K562 (cell line): ENCODE results near the gene PPM1E. TPM values are rescaled to one million over a fixed set of nuclear protein-coding genes. Genes with fewer than 3 reads are reported as not detected.

Experiments
- ATAC-seq: fragments of 200-7000 bp; cut with Tn5 transposase; 3 replicates; pipeline ENCODE4 v1.9.1; 2020; ENCODE audit warnings: moderate library complexity
- BruUV-seq: library from RNA; stranded (reverse); fragments of 400-500 nt; replicated peaks from 2 replicates; lab custom pipeline; 2021; lab: Mats Ljungman, UMichigan
- CTCF ChIA-PET: fragments of 300-600 bp; formaldehyde crosslinking; extraction: SDS; loops from one replicate; lab custom pipeline; 2021; ENCODE audit warnings: low intra/inter-chr PET ratio; lab: Yijun Ruan, JAX
- POLR2A ChIA-PET: fragments of 300-600, 350-650 bp; sonication (Branson Sonifier 250); formaldehyde crosslinking; extraction: SDS; loops from one replicate; lab custom pipeline; 2021; ENCODE audit warnings: antibody characterized with exemption, inconsistent platforms; lab: Yijun Ruan, JAX
- DNase-seq, 4 experiments: peaks; one replicate each; pipeline versions ENCODE4 v3.0.0 to v3.0.0-alpha.2; 2011 to 2018; ENCODE audit warnings: low spot score in 3 of 4, mixed read lengths in 3 of 4; ENCODE audit errors: extremely low read depth in 1 of 4
- FAIRE-seq: peaks from 2 replicates; lab custom pipeline; 2011; peaks lifted over from hg19 to GRCh38; lab: Jason Lieb, UNC
- H2AFZ ChIP-seq: 2 replicates; pipeline ENCODE4 v1.6.0; 2011; ENCODE audit warnings: low read depth, low read length, control low read depth, inconsistent platforms
- H3K27ac ChIP-seq: fragments of 200-600 bp; 3 replicates; pipeline ENCODE4 v1.8.0; 2011; ENCODE audit warnings: low read depth, mild to moderate bottlenecking, control low read depth, inconsistent platforms, low read length, moderate library complexity, mixed read lengths; ENCODE audit errors: extremely low read depth
- H3K27me3 ChIP-seq, 2 experiments: fragments of 300-600 bp in 1 of 2; 2 replicates in 1 of 2; 3 replicates in 1 of 2; pipeline versions ENCODE4 v1.6.0 to v1.8.0; 2011; ENCODE audit warnings: inconsistent platforms in 2 of 2, low read length in 2 of 2, mild to moderate bottlenecking in 1 of 2, mixed read lengths in 1 of 2, moderate library complexity in 1 of 2; ENCODE audit not compliant: control insufficient read depth in 2 of 2, insufficient read depth in 2 of 2
- H3K36me3 ChIP-seq: fragments of 300-600 bp; 3 replicates; pipeline ENCODE4 v1.8.0; 2011; ENCODE audit warnings: mild to moderate bottlenecking, low read length, inconsistent platforms; ENCODE audit not compliant: control insufficient read depth, insufficient read depth
- H3K4me1 ChIP-seq, 2 experiments: fragments of 200-600 bp in 1 of 2; replicated peaks in 1 of 2; 2 replicates in 1 of 2; 3 replicates in 1 of 2; pipeline versions ENCODE4 v1.5.1 to v1.8.0; 2011; ENCODE audit warnings: inconsistent platforms in 2 of 2, low read length in 2 of 2, mild to moderate bottlenecking in 1 of 2, mixed read lengths in 1 of 2, moderate library complexity in 1 of 2; ENCODE audit not compliant: control insufficient read depth in 2 of 2, insufficient read depth in 2 of 2
- H3K4me2 ChIP-seq: 2 replicates; pipeline ENCODE4 v1.6.1; 2011; ENCODE audit warnings: low read length, control low read depth, inconsistent platforms, mixed read lengths; ENCODE audit not compliant: insufficient read depth
- H3K4me3 ChIP-seq: fragments of 200-600 bp; sonication (generic), shearing (Covaris generic); 2 replicates; pipeline ENCODE4 v1.5.1; 2016; ENCODE audit warnings: control low read depth, inconsistent platforms
- H3K79me2 ChIP-seq: fragments of 200-600 bp; 3 replicates; pipeline ENCODE4 v1.8.0; 2011; ENCODE audit warnings: low read length, inconsistent platforms; ENCODE audit not compliant: control insufficient read depth, insufficient read depth
- H3K9ac ChIP-seq, 2 experiments: 2 replicates each; pipeline versions ENCODE4 v1.6.0 to v1.6.1; 2011; ENCODE audit warnings: low read depth in 2 of 2, low read length in 2 of 2, control low read depth in 1 of 2, inconsistent platforms in 1 of 2, mild to moderate bottlenecking in 1 of 2, mixed read lengths in 1 of 2; ENCODE audit not compliant: insufficient read depth in 1 of 2
- H3K9me1 ChIP-seq: one replicate; pipeline ENCODE4 v1.6.0; 2011; ENCODE audit warnings: inconsistent platforms, mild to moderate bottlenecking, low read length, moderate library complexity; ENCODE audit not compliant: control insufficient read depth, insufficient read depth
- H3K9me3 ChIP-seq: replicated peaks from 2 replicates; pipeline ENCODE4 v1.5.1; 2011; ENCODE audit warnings: low read depth, low read length, inconsistent platforms; ENCODE audit not compliant: control insufficient read depth, insufficient read depth
- H4K20me1 ChIP-seq: replicated peaks from 2 replicates; pipeline ENCODE4 v1.6.1; 2011; ENCODE audit warnings: low read length, inconsistent platforms, mixed read lengths; ENCODE audit not compliant: control insufficient read depth, insufficient read depth
- CSDE1 ChIP-seq, 2 experiments: fragments of 450-650 bp; IDR thresholded peaks; 2 replicates each; pipeline ENCODE4 v1.6.1; 2016; ENCODE audit warnings: mild to moderate bottlenecking in 1 of 2
- GABPB1 ChIP-seq: sonication (generic); formaldehyde crosslinking; IDR thresholded peaks from 2 replicates; pipeline ENCODE4 v1.8.0; 2022; ENCODE audit warnings: mild to moderate bottlenecking, missing genetic modification reagents
- RAD51 ChIP-seq: fragments of 450-650 bp; IDR thresholded peaks from 2 replicates; pipeline ENCODE4 v1.7.1; 2016; ENCODE audit warnings: low read depth, mild to moderate bottlenecking, borderline replicate concordance
- THAP12 ChIP-seq: fragments of 250-450 bp; sonication (Bioruptor Pico); IDR thresholded peaks from 2 replicates; pipeline ENCODE4 v1.9.0; 2021; ENCODE audit warnings: mild to moderate bottlenecking, inconsistent platforms
- ZNF318 ChIP-seq, 2 experiments: fragments of 450-650 bp; IDR thresholded peaks; 2 replicates each; pipeline ENCODE4 v1.6.1; 2016; ENCODE audit warnings: mild to moderate bottlenecking in 2 of 2, borderline replicate concordance in 1 of 2, low read depth in 1 of 2, moderate library complexity in 1 of 2
- ZNF324 ChIP-seq: fragments of 250-450 bp; sonication (Bioruptor Pico); IDR thresholded peaks from 2 replicates; pipeline ENCODE4 v1.4.0; 2020; ENCODE audit warnings: mild to moderate bottlenecking
- ZNF740 ChIP-seq, 3 experiments: fragments of 200-800 bp in 1 of 3; sonication (Bioruptor generic) in 1 of 3; sonication (generic) in 1 of 3; formaldehyde crosslinking in 1 of 3; IDR thresholded peaks; 2 replicates each; pipeline versions ENCODE4 v1.6.1 to v1.8.0; 2016 to 2022; ENCODE audit warnings: mild to moderate bottlenecking in 2 of 3, missing compliant biosample characterization in 2 of 3, missing genetic modification characterization in 2 of 3, missing genetic modification reagents in 1 of 3
- WGBS: fragments of 100-300 bp; shearing (Covaris generic); methylation state at CpG from one replicate; pipeline ENCODE4 v1.1.6; 2016; ENCODE audit warnings: low coverage, mixed read lengths; ENCODE audit not compliant: insufficient coverage; ENCODE audit errors: missing lambda C conversion rate; 5-methylcytosine and 5-hydroxymethylcytosine counted together
- in situ Hi-C: fragments of 300-500 bp; cut with MboI; formaldehyde crosslinking; loops from 4 replicates; pipeline ENCODE4 v1.15.0; 2018; ENCODE audit warnings: inconsistent platforms, mixed read lengths
- intact Hi-C: fragments of 100-400 bp; cut with micrococcal nuclease; formaldehyde crosslinking; loops from 2 replicates; pipeline ENCODE4 v1.14.2; 2022
- polyA plus RNA-seq, 8 experiments: library from polyadenylated mRNA; depleted of rRNA in 4 of 8; stranded (reverse) in 5 of 8; unstranded in 3 of 8; fragments of >200 nt; fragmentation: Nextera tagmentation in 2 of 8; fragmentation: Illumina TruSeq in 1 of 8; extraction: Ambion mirVana in 2 of 8; extraction: Trizol in 1 of 8; gene quantifications; 2 replicates each; pipeline versions ENCODE4 v1.2.1 to v1.2.3, GENCODE V29; 2011 to 2014; ENCODE audit warnings: inconsistent platforms in 1 of 8, missing spikeins in 1 of 8
- total RNA-seq, 7 experiments: library from RNA; depleted of rRNA in 6 of 7; stranded (reverse); fragments of >200 nt in 6 of 7; fragmentation: Illumina TruSeq in 2 of 7; extraction: Trizol in 2 of 7; gene quantifications; 2 replicates each; pipeline versions ENCODE4 v1.2.1 to v1.2.3, GENCODE V29; 2011 to 2021; ENCODE audit warnings: low replicate concordance in 1 of 7

Gene PPM1E
- total and polyA plus RNA-seq, 9 of the 15 experiments (the other 6 are each of a cell fraction or from before 2014, with no cell fraction given) = 1.0 to 5.7 (median 4.7) TPM

GRCh38 chr17:58786586-58787295, 31.1 kb downstream of the PPM1E start:
- no peaks in the 10 kb centered on the region for H3K79me2 ChIP-seq
- ChIA-PET POLR2A (interaction anchor here (0.6 to 1.7 kb wide), 8 partner anchors 8 to 241 kb away, joined by 3 to 6 read pairs (median 4); no protein-coding TSS in a partner anchor), CTCF (no interaction called here)
- peak in 3 of 4 experiments; percentile 8 to 35 (median 8) for DNase-seq
- no peaks in the 10 kb centered on the region for H3K9me1 ChIP-seq
- peak overlapping the region in 1 of 2 experiments; percentile 35; a peak in 2 of 4 replicates for H3K9ac ChIP-seq
- H3K4me1 ChIP-seq = peaks cover 0 to 17% of the 10 kb centered on the region in 2 experiments; a peak in 4 of 5 replicates
- intact Hi-C loops (no loop called here), in situ Hi-C loops (no loop called here)
- H4K20me1 ChIP-seq = no peaks in the 10 kb centered on the region
- no TSS peak for BruUV-seq
- FAIRE-seq = no peak
- peak overlapping the region; percentile 64 for H3K27ac ChIP-seq
- no peak overlapping the region for H3K4me3 ChIP-seq
- H3K4me2 ChIP-seq = peak overlapping the region; percentile 66; the same call in 1 of the 2 replicates
- H3K27me3 ChIP-seq = no peaks in the 10 kb centered on the region
- H2AFZ ChIP-seq = peak overlapping the region; percentile 52; the same call in 1 of the 2 replicates
- no peaks in the 10 kb centered on the region for H3K36me3 ChIP-seq
- WGBS = 3% methylated on average over 3 of the region's 3 CpGs
- H3K9me3 ChIP-seq = no peaks in the 10 kb centered on the region
- ATAC-seq = no peak
- TF ChIP-seq RAD51 (0 out of 2 replicates have a peak, but pooled peaks have one; percentile 6), CSDE1 (IDR thresholded peaks at IDR 0.05) (peak in 1 of 2 experiments; percentile 29; a peak in 1 of 4 replicates), THAP12 (CRISPR knock-in tag) (no peak), ZNF324 (CRISPR knock-in tag) (peak; percentile 45; the same call in 1 of the 2 replicates), ZNF318 (IDR thresholded peaks at IDR 0.05; ENCODE audit: borderline replicate concordance in 1 of 2, low read depth in 1 of 2) (peak in 1 of 2 experiments; percentile 26; a peak in 1 of 4 replicates), GABPB1 (CRISPR knock-in tag) (peak; percentile 9; the same call in 1 of the 2 replicates), ZNF740 (CRISPR knock-in tag; IDR thresholded peaks at IDR 0.05) (no peak), ZNF740 (tag; IDR thresholded peaks at IDR 0.05) (peak in 1 of 2 experiments; percentile 57; a peak in 1 of 4 replicates)
